HG02642 (cell line): Measurements from ENCODE around the gene CFAP70.
"Not testable (repeated sequence)": the region's sequence is repeated elsewhere in the genome, so short reads cannot be mapped to it uniquely, and the experiment has no call there.

Experiments used
- ATAC-seq: cut with Tn5 transposase; IDR thresholded peaks from one replicate; pipeline ENCODE4 v1.9.1; 2021; ENCODE audit warnings: mild to moderate bottlenecking; ENCODE audit not compliant: unreplicated experiment, poor library complexity

Gene CFAP70

DNA sequence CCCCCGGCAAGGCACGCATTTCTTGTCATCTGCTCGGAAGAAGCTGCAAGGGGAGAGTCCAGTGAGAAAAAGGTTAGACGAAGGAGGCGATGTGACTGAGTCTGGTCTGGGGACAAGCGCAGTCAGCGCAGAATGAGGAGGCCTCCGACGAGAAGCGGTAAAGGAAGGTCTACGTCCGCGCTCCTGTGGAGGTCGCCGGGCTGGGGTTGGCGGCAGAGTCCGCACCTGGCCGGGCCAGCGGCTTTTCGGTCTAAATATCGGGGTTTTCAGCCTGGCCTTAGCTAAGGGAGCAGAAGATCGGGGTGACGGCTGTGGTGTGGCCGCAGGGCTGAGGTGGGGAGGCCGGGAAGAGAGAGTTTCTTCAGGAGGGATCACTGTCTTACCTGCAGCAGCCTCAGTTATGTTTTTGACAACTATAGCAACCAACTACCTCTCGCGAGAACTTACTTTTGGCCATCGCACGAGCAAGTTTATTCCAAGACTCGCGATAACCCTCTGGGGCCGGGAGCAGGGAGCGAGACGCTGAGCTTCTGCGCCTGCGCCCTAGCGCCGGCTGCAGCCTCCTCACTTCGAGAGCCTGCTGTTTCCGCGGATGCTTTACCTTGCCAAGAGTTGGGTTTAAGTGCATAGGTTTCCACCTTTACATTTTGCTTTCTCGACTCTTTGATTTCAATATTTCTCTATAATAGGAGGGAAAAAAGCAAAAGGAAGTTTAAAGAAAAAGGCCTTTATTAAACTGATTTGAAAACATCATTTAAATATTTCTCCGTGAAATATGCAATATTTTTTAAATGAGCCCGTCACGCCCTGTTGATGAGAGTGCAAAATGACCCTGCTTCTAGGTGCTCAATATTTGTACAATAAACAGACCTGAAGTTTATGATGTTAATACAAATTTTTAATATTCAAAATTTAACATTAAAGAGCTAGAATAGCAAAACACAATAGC lies at the start of gene CFAP70:
Gene CFAP70, minus strand, starts transcription at position 534 of the 949 bp plus-strand sequence. CDS start 4,068 bp downstream, outside the sequence.
- ATAC-seq = peak; percentile 92

DNA sequence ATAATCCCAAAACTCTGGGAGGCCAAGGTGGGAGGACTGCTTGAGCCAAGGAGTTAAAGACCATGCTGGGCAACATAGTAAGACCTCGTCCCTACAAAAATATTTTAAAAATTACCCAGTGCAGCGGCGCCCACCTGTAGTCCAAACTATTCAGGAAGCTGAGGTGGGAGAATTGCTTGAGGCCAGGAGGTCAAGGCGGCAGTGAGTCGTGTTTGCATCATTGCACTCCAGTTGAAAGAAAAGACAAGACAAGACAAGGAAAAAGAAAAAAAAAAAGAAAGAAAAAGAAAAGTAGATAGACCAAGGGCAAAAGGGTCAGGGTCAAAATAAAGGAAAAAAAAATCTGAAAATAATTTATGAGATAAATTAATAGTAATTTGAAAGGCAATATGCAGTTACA lies 49.4 kb upstream of the CFAP70 start:
- ATAC-seq = no peak

DNA sequence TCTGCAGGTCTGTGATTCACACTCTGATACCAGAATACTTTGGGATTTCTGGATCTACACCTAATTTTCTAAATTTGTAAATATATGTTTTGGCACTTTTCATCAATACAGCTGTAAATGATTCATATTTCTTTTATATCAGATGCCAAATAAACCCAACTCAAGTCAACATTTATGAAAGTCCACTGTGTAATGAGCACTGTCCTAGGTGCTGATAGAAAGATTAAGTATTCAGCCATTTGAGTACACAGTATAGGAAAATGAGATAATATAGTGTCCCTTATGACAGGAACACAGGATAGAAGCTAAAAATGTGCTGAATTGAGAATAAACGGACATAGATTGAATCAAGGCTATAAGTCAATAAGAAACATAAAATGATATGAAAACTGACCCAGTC lies 48.8 kb upstream of the CFAP70 start:
- ATAC-seq = no peak

DNA sequence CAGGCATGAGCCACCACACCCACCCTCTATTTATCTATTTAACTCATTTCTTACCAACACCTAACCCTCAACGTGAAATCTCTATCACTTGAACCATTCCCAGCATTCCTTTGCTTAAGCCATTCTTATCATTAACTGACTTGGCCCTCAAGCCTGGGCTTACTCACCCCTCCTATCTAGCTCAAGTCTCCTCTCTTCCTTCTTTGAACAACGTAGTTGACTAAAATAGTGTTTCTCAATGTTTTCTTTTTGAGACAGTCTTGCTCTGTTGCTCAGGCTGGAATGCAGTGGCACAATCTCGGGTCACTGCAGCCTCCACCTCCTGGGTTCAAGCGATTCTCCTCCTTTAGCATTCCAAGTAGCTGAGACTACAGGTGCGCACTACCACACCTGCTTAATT lies 48.2 kb upstream of the CFAP70 start:
- ATAC-seq = no peak

DNA sequence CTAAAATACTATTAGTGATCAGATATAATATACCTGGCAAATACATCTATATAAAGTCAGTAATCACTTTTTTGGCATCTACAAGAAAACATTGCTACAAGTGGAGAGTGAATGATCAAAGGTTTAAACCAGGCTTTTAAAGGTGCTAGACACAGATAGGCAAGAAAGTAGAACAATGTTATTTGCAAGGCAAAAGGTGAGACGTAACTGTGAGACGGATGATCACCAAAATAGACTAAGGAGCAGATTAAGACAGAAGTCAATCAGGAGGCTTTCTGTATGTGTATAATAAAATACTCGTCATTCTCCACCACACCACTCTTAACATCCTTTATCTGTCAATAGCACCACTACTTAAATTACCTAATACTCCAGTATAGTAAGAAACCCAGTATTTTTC lies 46.9 kb upstream of the CFAP70 start:
- no peak for ATAC-seq

DNA sequence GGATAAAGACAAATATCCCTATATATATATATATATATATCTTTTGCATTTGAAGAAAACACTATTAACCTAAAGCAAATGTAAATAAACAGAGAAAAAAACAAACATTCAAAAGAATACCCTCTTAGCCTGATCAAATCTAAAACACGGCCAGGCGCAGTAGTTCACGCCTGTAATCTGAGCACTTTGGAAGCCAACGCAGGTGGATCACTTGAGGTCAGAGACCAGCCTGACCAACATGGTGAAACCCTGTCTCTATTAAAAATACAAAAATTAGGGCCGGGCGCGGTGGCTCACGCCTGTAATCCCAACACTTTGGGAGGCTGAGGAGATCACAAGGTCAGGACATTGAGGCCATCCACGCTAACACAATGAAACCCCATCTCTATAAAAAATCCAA lies 46.0 kb upstream of the CFAP70 start:
- ATAC-seq = no peak

DNA sequence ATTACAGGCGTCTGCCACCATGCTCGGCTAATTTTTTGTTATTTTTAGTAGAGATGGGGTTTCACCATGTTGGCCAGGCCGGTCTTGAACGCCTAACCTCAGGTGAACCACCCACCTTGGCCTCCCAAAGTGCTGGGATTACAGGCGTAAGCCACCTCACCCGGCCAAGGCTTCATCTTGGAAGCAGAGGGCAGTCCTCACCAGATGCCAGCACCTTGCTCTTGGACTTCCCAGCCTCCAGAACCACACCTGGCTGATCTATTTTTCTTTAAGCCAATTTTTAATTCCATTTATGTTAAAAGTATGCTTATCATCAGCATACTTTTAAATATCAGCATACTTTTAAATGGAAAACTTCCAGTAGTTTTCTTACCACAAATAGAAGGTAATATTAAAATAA lies 43.0 kb upstream of the CFAP70 start:
- ATAC-seq = no peak

DNA sequence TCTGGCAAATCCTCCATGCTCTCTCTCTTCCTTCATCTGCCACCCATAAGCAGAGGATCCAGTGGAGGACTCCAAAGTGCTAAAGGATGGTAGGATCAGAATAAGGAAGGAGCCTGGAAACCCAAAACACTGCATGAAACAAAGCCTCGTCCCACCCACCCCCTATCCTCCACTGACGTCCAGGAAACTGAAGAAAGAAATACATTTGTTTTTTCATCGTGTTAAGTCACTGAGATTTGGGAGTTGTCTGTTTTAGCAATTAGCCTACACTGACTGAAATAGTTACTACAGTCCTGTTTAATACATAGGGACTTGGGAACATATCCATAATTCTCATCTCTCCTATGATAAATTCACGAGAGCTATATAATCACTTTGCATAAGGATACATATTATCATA lies 40.4 kb upstream of the CFAP70 start:
- no peak for ATAC-seq

DNA sequence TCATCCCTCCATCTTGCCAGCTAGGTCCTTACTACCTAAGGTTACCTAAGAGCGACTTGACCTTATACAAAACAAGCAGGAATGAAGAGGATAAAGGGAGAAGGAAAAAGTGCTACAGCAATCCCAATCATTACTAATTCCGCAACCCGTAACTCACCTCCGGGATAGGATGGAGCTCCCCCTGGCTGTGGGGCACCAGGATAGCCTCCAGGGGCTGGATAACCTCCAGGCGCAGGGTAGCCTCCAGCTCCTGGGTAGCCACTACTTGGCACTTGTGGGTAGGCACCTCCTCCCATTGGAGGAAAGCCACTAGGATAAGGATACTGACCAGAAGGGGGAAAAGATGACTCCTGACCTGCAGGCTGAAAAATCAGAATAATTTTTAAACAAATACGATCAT lies 39.4 kb upstream of the CFAP70 start:
- ATAC-seq = no peak

DNA sequence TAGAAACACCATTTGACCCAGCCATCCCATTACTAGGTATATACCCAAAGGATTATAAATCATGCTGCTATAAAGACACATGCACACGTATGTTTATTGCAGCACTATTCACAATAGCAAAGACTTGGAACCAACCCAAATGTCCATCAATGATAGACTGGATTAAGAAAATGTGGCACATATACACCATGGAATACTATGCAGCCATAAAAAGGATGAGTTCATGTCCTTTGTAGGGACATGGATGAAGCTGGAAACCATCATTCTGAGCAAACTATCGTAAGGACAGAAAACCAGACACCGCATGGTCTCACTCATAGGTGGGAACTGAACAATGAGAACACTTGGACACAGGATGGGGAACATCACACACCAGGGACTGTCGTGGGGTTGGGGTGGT lies 35.7 kb upstream of the CFAP70 start:
- not testable (repeated sequence) for ATAC-seq

DNA sequence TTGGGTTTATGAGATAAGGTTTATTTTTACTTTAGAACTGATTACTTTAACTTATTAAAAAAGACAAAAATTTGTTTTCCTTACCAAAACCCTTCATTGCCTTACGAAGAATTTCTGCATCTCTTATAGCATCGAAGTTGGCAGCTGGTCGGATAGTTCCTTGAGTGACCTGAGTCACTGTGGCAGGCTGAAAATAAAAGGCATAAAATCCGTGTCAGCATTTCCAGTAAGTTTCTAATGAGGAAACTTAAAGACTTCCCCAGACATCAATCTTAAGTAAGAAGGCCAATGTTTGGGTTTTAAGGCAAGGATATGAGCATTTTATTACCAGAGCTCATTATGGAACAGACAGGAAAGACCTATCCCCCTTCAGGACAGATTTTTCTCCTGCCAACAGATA lies 29.6 kb upstream of the CFAP70 start:
- ATAC-seq = no peak

DNA sequence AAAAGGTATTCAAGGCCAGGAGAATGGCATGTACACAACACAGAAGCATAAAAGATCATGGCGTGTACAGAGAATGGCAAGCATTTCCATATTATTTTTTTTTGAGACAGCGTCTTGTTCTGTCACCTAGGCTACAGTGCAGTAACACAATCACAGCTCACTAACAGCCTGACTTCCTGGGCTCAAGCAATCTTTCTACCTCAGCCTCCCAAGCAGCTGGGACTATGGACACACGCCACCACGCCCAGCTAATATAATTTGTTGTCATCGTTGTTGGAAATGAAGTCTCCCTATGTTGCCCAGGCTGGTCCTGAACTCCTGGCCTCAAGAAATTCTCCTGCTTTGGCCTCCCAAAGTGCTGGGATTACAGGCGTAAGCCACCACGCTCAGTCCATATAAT lies 27.9 kb upstream of the CFAP70 start:
- no peak for ATAC-seq

DNA sequence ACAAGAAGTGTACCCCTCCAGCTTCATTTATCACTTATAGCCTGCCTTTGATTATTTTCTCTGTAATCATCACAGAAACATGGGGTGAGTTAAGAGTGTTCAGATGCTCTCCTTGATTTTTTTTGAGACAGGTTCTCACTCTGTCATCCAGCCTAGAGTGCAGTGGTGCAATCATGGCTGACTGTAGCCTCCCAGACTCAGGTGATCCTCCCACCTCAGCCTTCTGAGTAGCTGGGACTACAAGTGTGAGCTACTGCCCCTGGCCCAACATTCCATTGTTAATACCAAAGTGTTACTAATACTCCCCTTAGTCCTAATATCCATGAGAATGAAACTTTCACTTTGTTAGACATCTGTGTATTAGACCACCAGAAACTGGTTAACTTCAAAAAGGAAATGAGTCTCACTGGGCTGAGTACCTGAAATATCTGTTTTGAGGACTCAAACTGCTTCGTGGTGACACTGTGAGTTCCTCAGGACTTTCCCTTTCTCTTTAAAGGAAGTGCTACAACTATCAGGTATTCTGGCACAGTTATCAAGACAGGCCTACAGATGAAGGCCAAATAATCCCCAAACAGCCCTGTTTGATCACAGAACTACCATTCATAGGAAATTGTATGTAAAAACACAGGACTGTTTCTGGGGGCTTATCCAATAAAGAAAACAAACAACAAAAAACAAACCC lies 20.5 kb upstream of the CFAP70 start:
- no peak for ATAC-seq

DNA sequence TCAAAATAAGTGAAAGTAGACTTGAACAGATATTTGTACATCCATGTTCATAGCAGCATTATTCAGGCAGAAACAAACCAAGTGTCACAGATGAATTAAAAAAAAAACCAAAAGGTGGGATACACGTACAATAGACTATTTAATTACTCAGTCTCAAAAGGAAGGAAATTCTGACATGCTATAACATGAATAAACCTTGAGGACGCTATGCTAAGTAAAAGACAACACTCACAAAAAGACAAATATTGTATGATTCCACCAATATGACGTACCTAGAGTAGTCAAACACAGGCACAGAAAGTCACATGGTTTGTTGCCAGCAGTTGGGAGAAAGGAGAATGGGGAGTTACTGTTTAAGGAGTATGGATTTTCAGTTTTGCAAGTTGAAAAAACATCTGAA lies 18.0 kb upstream of the CFAP70 start:
- ATAC-seq = no peak

DNA sequence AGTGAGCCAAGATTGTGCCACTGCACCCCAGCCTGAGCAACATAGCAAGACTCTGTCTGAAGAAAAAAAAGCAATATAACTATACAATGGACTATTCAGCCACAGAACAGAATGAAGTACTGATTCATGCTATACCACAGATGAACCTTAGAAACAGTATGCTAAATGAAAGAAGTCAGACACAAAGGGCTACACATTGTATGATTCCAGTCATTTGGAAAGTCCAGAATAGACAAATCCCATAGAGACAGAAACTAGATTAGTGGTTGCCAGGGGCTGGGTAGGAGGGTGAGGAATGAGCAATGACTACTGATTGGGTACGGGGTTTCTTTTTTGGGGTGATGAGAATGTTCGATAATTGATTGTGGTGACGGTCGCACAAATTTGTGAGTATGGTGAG lies 9.6 kb upstream of the CFAP70 start:
- ATAC-seq = no peak

DNA sequence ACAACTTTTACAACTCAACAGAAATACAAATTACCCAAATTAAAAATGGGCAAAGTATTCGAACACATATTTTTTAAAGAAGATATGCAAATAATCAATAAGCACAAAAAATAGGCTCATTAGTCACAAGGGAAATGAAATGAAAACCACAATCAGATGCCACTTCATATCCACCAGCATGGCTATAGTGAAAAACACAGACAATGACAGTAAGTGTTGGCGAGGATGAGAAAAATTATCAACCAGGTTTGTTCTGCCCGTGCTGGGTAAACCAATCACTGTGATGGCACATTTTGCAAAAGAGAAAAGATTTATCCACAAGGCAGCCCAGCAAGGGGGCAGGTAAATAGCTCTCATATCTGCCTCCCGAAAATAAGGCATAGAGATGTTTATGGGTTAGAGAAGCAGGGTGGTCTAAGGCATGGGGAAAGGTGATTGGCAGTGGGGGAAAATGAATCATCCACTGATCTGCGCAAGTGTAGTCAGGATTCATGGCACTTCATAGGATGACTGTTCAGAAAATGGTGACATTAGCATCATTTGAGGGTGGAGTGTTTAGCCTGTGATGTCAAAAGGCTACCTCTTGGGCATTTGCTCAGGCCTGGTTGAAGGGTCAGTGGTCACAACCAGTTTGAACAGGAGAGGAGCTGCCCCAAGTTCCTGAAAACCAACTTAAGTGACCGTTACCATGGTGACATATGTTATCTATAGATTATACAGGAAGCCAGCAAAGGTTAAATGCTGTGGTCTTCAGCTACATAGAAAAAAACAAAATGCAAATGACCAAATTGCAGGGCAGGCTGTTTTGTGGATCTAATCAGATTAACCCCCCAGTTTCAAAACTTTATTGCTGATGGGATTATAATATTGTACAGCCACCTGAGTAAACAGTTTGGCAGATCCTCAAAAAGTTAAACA lies 8.0 kb upstream of the CFAP70 start:
- no peak for ATAC-seq

DNA sequence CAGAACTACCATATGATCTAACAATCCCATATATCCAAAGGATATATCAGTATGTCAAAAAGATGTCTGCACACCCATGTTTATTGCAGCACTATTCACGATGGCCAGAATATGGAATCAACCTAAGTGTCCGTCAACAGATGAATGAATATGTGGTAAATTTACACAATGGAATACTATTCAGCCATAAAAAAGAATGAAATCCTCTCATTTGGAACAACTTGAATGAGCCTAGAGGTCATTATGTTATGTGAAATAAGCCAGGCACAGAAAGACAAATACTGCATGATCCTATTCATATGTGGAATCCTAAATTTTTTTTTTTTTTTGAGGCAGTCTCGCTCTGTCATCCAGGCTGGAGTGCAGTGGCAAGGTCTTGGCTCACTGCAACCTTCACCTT lies 6.3 kb upstream of the CFAP70 start:
- no peak for ATAC-seq

DNA sequence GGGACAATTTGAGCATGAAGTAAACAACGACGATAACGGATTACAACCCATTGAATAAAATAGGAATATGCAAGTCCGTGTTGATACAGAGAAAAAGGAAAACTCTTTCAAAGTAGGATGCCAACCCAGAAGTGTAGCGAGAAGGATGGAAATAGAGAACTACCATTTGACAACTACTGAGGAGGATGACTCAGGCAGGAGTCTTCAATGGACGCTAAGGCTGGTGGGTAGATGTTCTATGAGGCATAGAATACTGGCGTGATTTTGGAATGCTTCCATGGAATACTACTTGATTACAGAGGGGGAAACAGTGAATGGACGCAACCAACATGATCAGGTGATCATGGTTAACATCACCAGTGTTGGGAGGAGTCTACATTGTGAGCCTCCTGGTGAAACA lies 828 bp upstream of the CFAP70 start:
- no peak for ATAC-seq

DNA sequence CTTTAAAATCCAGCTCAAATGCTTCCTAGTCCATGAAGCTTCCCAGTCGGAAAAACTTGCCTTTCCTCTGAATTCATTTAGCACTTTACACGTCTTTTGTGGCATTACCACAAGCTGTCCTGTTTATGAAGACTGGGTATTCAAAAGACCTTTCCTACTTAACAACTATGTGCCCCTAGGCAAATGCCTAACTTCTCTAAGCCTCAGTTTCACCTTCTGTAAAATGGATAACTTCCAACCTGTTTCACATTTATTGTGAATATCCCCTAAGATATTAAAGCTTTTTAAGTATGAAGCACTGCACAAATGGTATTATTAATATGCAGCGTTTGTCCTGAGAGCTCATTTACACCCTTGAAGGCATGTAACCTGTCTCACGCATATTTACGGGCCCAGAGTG lies 843 bp downstream of the CFAP70 start:
- no peak for ATAC-seq

DNA sequence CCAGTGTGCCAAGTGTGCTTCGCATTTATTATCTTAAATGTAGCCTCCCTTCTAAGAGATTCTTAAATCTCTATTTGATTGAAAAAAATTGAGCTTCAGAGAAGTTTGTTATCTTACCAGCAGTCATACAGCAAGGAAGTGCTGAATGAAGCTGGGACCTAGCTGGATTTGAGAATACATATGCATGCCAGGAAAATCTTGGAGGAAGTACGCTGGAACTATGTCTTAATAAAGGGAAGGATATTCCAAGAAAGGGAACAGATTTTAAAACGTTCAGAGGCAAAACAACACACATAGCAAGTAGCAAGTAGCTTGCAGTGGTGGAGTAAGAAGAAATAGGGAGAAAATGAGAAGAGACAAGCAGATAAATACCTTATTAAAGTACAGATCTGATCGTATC lies 1.5 kb downstream of the CFAP70 start:
- no peak for ATAC-seq

DNA sequence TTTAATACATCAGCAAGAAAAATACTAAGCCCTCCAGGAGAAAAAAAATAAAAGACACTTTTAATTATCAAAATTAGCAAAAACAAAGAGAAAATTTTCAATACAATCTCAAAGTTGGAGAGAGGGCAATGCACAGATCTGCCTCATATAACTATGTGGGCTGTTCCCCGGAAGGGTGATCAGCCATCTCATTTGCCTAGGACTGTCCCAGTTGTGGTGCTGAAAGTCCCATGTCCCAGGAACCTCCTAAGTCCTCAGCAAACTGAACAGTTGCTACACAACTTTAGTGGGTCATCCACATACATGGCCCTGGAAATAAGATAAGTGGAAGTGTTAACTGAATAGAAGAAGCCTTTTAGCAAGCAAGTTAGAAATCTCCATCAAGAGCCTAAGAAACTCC lies 14.4 kb downstream of the CFAP70 start:
- no peak for ATAC-seq
